Uterus (tissue), 4 donors: ENCODE measurements around the gene C7orf25. TPM values are rescaled to one million over a fixed set of nuclear protein-coding genes. Genes with fewer than 3 reads are reported as not detected.

Experiments
- DNase-seq, 2 donors: peaks; one replicate each; pipeline ENCODE4 v3.0.0-alpha.2; 2019 to 2020
- H3K27ac ChIP-seq, 2 donors: fragments of 200-600 bp; sonication (generic); 1 replicate in 1 of 2; 2 replicates in 1 of 2; pipeline ENCODE4 v1.5.1; 2016 to 2018
- H3K27me3 ChIP-seq, 2 donors: fragments of 200-600 bp; sonication (generic); one replicate each; pipeline ENCODE4 v1.5.1; 2018 to 2019; ENCODE audit warnings: control low read depth in 1 of 2
- H3K36me3 ChIP-seq, 2 donors: fragments of 200-600 bp; sonication (generic); one replicate each; pipeline ENCODE4 v1.5.1; 2019; ENCODE audit warnings: control low read depth in 1 of 2
- H3K4me1 ChIP-seq, 2 donors: fragments of 200-600 bp; sonication (generic); one replicate each; pipeline ENCODE4 v1.5.1; 2018 to 2019; ENCODE audit warnings: control low read depth in 1 of 2
- H3K4me3 ChIP-seq, 2 donors: fragments of 200-600 bp; sonication (generic); 1 replicate in 1 of 2; 2 replicates in 1 of 2; pipeline ENCODE4 v1.5.1; 2018 to 2019; ENCODE audit warnings: mild to moderate bottlenecking in 1 of 2
- H3K9me3 ChIP-seq, 2 donors: fragments of 200-600 bp; sonication (generic); one replicate each; pipeline ENCODE4 v1.5.1; 2019; ENCODE audit warnings: control low read depth in 1 of 2
- CTCF ChIP-seq, 4 experiments: fragments of 200-600 bp in 2 of 4; fragments of 450-650 bp in 2 of 4; sonication (generic) in 2 of 4; IDR thresholded peaks; one replicate each; pipeline ENCODE4 v1.5.1; 2016 to 2019; ENCODE audit warnings: antibody characterized with exemption in 4 of 4, mild to moderate bottlenecking in 2 of 4, moderate library complexity in 1 of 4
- POLR2A ChIP-seq, 2 donors: fragments of 450-650 bp; IDR thresholded peaks; one replicate each; pipeline ENCODE4 v1.6.1; 2016; ENCODE audit warnings: antibody characterized with exemption in 2 of 2, mild to moderate bottlenecking in 1 of 2, moderate library complexity in 1 of 2
- intact Hi-C: fragments of 100-400 bp; cut with DNase I; formaldehyde crosslinking; loops from one replicate; pipeline ENCODE4 v1.15.1; 2023; ENCODE audit warnings: low total_unique reads
- total RNA-seq, 4 donors: library from RNA; depleted of rRNA in 3 of 4; stranded (reverse); fragments of >200 nt in 3 of 4; gene quantifications; one replicate each; pipeline versions ENCODE4 v1.1.0 to v1.2.4, GENCODE V29; 2014 to 2023
- donor health status: DM: yes; HTN: yes; CAD: no.

C7orf25 gene
- total RNA-seq, 4 donors from 2014 or later, result 5.9 to 22.5 (median 11.9) TPM

GRCh38 chr7:42913591-42913990, 1.7 kb upstream of the C7orf25 start:
- no peak for DNase-seq
- peak overlapping the region; percentile 59 to 75 for H3K27ac ChIP-seq
- no peaks in the 10 kb centered on the region for H3K9me3 ChIP-seq
- peaks cover 0 to 10% of the 10 kb centered on the region in 2 donors for H3K4me1 ChIP-seq
- no peaks in the 10 kb centered on the region for H3K27me3 ChIP-seq
- intact Hi-C loops, result no loop called here
- no peaks in the 10 kb centered on the region for H3K36me3 ChIP-seq
- no peak overlapping the region for H3K4me3 ChIP-seq
- TF ChIP-seq CTCF (IDR thresholded peaks at IDR 0.05) (no peak), POLR2A (IDR thresholded peaks at IDR 0.05) (no peak)

GRCh38 chr7:42910306-42910705, 1.6 kb downstream of the C7orf25 start:
- H3K4me1 ChIP-seq, result peaks cover 0 to 10% of the 10 kb centered on the region in 2 donors
- no peaks in the 10 kb centered on the region for H3K27me3 ChIP-seq
- no peak overlapping the region for H3K4me3 ChIP-seq
- intact Hi-C loops, result no loop called here
- DNase-seq, result no peak
- no peaks in the 10 kb centered on the region for H3K9me3 ChIP-seq
- H3K36me3 ChIP-seq, result no peaks in the 10 kb centered on the region
- H3K27ac ChIP-seq, result no peak overlapping the region
- TF ChIP-seq POLR2A (IDR thresholded peaks at IDR 0.05), result no peak
- no peak for TF ChIP-seq CTCF (IDR thresholded peaks at IDR 0.05)

- intact Hi-C loops, result no loop called here
- H3K4me3 ChIP-seq, result no peak overlapping the region
- TF ChIP-seq POLR2A (IDR thresholded peaks at IDR 0.05) (no peak), CTCF (IDR thresholded peaks at IDR 0.05) (no peak)
- H3K27me3 ChIP-seq, result no peaks in the 10 kb centered on the region
- H3K9me3 ChIP-seq, result no peaks in the 10 kb centered on the region
- peaks cover 0 to 1% of the 10 kb centered on the region in 2 donors for H3K4me1 ChIP-seq
- H3K36me3 ChIP-seq, result no peaks in the 10 kb centered on the region
- DNase-seq, result no peak
- no peak overlapping the region for H3K27ac ChIP-seq
These were observed 4.6 kb downstream of the C7orf25 start for GRCh38 chr7:42907316-42907715.

GRCh38 chr7:42906181-42906580, 5.7 kb downstream of the C7orf25 start:
- no peaks in the 10 kb centered on the region for H3K9me3 ChIP-seq
- no peaks in the 10 kb centered on the region for H3K36me3 ChIP-seq
- no peak overlapping the region for H3K4me3 ChIP-seq
- intact Hi-C loops, result no loop called here
- no peaks in the 10 kb centered on the region for H3K27me3 ChIP-seq
- DNase-seq, result no peak
- H3K4me1 ChIP-seq, result no peaks in the 10 kb centered on the region
- no peak for TF ChIP-seq POLR2A (IDR thresholded peaks at IDR 0.05)
- no peak for TF ChIP-seq CTCF (IDR thresholded peaks at IDR 0.05)
- H3K27ac ChIP-seq, result no peak overlapping the region

- no peak for DNase-seq
- Histone ChIP-seq H3K27me3 (no peaks in the 10 kb centered on the region), H3K4me3 (no peak overlapping the region), H3K4me1 (no peaks in the 10 kb centered on the region), H3K9me3 (no peaks in the 10 kb centered on the region), H3K27ac (no peak overlapping the region), H3K36me3 (no peaks in the 10 kb centered on the region)
- TF ChIP-seq CTCF (IDR thresholded peaks at IDR 0.05), result no peak
- no peak for TF ChIP-seq POLR2A (IDR thresholded peaks at IDR 0.05)
- intact Hi-C loops, result no loop called here
These were observed 9.5 kb downstream of the C7orf25 start for GRCh38 chr7:42902331-42902730.
